GM18870 (cell line): ENCODE data around the gene ARL4D.
"Not testable (repeated sequence)": the region's sequence is repeated elsewhere in the genome, so short reads cannot be mapped to it uniquely, and the experiment has no call there.

Source experiments
- ATAC-seq: cut with Tn5 transposase; IDR thresholded peaks from one replicate; pipeline ENCODE4 v1.9.1; 2021; ENCODE audit warnings: moderate library complexity; ENCODE audit not compliant: unreplicated experiment

The ARL4D gene

GRCh38 chr17:43368740-43369506 lies 29.9 kb upstream of the ARL4D start:
- ATAC-seq = no peak

DNA sequence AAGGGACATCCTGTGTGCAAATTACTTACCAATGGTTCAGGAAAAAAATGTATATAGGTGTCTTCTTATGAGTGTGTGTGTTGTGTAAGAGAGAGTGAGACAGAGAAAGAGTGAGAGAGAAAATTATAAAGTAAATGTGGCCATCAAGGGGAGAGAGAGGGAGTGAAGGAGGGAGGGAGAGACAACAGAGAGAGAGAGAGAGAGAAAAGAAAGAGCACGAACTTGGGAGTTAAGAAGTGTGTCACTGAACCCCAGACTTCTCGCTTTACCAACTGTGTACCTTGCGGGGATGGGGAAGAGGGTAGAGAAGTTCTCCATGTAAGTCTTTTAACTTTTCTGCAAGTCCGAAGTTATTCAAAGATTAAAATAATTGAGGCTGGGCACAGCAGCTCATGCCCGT lies 28.8 kb upstream of the ARL4D start:
- no peak for ATAC-seq

DNA sequence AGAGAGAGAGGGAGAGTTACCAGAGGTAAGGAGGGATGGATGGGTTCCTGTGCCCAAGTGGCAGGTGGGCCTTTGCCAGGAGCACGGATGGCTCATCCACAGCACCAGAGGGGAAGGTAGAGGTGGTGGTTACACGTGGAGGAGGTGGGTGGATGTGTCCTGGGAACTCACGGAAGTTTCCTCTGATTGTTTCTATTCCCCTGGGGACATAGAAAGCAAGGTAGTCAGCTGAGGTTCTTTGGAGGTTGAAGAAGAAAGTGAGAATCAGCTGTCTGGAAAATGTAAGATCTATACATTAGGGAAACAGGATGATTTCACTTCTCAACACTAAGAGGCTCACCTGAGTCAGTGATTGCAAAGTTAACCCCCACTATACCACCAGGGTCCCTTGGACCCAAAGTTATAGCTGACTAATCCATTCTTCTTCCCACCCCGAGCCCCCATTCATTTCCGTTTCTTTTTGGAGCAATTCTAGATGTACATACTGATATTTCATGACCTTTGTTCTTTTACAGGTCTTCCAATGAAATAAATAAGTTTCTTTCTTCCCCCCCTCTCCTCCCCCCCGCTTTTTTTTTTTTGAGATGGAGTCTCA lies 27.5 kb upstream of the ARL4D start:
- ATAC-seq = no peak

GRCh38 chr17:43372273-43372911 lies 26.4 kb upstream of the ARL4D start:
- ATAC-seq = no peak

- no peak for ATAC-seq
These were observed 25.4 kb upstream of the ARL4D start for GRCh38 chr17:43373356-43373755.

DNA sequence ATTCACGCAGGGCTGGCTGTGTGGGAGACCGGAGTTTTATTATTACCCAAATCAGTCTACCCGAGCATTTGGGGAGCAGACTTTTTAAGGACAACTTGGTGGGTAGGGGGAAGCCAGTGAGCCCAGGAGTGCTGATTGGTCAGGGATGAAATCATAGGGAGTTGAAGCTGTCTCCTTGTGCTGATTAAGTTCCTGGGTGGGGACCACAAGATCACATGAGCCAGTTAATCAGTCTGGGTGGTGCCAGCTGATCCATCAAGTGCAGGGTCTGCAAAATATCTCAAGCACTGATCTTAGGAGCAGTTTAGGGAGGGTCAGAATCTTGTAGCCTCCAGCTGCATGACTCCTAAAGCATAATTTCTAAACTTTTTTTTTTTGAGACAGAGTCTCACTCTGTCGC lies 22.9 kb upstream of the ARL4D start:
- not testable (repeated sequence) for ATAC-seq

- no peak for ATAC-seq
These were observed 21.6 kb upstream of the ARL4D start for GRCh38 chr17:43377056-43377810.

GRCh38 chr17:43378766-43379165 lies 20.0 kb upstream of the ARL4D start:
- no peak for ATAC-seq

DNA sequence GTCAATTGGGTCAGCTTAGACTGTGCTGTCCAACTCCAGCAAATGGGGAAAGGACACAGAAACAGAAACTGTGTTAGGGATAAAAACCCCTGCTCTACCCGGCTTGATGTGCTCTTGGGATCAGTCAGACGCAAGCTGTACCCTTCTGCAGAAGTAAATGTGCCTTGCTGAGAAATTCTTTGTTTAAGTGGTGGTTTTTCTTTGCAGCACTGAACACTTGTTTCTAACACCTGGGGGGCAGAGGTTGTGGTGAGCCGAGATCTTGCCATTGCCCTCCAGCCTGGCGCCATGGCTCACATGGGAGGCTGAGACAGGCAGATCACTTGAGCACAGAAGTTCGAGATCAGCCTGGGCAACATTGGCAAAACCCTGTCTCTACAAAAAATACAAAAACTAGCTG lies 18.5 kb upstream of the ARL4D start:
- no peak for ATAC-seq

GRCh38 chr17:43381204-43381603 lies 17.6 kb upstream of the ARL4D start:
- no peak for ATAC-seq

- no peak for ATAC-seq
These were observed 17.2 kb upstream of the ARL4D start for GRCh38 chr17:43381621-43382020.

- ATAC-seq = no peak
These were observed 16.0 kb upstream of the ARL4D start for GRCh38 chr17:43382776-43383175.

DNA sequence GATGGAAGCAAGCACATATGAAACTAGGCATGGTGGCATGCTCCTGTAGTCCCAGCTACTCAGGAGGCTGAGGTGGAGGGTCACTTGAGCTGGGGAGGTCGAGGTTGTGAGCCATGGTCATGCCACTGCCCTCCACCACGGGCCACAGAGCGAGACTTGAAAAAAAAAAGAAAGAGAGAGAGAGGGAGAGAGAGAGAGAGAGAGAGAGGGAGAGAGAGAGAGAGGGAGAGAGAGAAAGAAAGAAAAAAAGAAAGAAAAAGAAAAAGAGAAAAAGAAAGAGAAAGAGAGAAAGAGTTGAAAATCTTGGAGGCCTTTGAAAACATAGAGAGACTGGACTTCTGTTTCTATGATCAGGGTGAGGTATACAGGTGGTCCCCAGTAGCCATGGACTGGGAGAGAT lies 15.4 kb upstream of the ARL4D start:
- no peak for ATAC-seq

- ATAC-seq = no peak
These were observed 14.8 kb upstream of the ARL4D start for GRCh38 chr17:43383826-43384475.

- no peak for ATAC-seq
These were observed 14.3 kb upstream of the ARL4D start for GRCh38 chr17:43384476-43384862.

DNA sequence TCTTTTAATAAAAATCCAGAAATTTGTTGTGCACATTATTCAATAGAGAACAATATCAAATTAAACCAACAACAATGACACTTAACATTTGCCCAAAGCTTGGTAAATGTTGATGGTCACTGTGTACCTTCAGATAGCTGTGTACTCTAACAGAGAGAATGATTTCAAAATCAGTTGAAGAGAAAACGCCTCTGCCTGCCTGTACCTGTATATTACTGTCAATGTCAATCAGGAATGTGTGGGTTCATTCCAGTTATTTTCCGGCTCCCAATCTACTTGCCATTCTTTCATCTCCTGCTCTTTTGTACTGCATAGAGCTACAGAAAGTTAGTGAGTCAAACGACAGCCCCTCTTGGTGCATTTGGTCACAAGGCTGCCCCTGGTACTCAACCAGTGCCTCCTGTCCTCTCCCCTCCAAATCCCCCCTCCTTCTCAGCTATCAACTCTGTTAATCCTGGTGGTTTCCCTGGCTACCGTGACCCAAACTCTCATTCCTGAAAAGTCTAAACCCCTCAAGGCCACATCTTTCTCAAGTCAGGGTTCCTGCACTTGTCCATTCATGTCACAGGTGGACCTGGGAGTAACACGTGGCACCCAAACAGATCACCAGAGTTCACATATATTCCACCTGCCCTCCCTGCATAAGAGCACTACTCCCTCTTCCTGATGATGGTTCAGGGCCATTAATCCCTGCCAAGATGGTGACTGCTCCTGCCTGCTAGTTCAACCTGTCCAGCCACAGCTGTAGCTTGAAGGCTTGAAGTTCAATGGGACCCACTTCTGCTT lies 13.6 kb upstream of the ARL4D start:
- no peak for ATAC-seq

DNA sequence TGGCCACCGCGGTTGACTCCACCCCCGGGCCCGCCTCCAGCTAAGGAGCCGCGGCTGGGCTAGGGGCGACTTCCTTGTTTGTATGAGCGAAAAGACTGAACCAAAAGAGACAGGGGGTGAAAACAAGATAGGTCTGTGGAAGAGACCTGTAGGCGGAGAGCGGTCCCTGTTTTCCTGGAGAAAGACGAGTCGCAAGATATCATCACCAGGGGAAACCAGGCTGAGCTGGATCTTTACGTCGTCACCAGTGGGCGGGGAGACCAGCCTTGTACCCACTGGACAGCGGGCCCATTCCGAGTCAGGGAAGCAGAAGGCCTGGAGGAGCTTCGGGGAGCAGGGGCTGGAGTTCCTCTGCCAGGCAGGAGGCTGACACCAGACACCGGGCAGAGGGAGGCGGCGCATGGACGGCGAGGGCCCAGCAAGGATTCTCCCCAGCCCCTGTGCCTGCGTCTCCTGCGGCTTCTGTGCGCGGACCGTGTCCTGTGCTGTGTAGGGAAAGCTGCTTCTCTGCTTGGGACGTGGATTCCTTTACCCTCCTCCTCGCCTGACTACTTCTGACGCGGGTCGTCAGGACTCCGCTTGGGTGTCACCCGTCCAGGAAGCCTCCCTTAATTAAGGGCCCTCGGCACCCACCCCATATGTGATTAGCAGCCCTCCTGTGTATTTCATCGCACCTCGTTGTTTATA lies 10.3 kb upstream of the ARL4D start:
- ATAC-seq = peak; percentile 61

DNA sequence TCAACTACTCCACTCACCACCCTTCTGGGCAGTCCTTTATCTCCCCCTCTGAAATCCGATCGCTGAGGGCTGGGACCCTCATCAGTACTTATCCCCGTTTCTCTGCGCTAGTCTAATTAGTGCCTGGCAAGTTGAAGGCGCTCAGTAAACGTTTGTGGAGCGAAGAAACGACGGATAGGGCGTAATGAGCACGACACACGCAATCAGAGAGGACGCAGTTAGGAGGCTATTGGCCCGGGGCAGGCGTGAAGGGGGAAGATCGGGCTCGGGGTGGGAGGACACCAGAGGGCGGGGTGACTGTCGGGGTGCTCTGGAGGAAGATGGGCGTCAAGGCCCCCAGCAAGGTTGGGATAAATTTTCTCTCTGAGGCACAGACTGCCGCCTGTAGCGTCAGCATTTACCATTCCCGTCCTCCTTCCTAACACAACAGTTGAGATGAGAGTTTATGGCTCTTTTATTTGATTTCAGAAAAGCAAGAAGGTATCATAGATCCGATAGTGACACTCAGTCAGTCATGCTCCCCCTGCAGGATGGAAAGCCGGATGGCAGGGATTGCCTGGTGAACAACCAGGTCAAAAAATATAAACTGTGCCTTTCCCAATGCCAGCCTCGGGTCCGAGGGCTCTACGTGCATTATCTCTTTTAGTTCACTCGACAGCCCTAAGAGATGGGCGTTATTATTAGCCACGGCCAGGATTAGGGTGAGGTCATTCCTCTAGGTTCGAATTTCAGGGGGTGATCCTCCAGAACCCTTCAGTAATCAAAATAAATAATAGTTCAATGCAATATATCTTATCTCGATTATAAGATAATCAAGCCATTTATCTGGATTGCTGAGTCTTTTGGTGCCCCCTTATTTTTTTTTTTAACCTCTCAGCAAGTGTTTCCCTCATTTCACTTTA lies 9.5 kb upstream of the ARL4D start:
- ATAC-seq = no peak

DNA sequence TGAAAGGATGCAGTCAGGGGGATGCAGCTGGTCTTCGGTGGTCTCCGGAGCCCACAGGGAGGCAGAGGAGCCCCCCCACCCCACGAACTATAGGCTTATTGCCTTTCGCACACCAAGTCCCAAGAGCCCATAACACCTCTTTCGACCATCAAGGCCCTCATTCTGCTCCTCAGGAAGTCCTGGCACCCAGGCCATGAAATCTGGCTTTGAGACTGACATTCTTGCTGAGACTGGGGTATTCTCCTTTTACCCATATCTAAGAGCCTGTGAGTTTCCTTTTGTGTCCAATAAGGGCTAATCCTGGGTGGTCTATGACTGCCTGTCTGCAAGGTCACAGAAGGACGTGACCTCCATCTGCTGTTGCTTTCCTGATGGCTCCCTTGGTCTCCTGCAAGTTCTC lies 6.4 kb upstream of the ARL4D start:
- no peak for ATAC-seq
